ENCODE data around the gene TRMT2B. TPM values are rescaled to one million over a fixed set of nuclear protein-coding genes. Genes with fewer than 3 reads are reported as not detected.
A peak's percentile ranks its signal among the peaks of the same experiment; 100 is the strongest.
"Not testable (repeated sequence)": the region's sequence is repeated elsewhere in the genome, so short reads cannot be mapped to it uniquely, and the experiment has no call there.

TRMT2B gene
- total RNA-seq, 2 experiments from 2014 or later = 20.2 to 22.2 TPM

DNA sequence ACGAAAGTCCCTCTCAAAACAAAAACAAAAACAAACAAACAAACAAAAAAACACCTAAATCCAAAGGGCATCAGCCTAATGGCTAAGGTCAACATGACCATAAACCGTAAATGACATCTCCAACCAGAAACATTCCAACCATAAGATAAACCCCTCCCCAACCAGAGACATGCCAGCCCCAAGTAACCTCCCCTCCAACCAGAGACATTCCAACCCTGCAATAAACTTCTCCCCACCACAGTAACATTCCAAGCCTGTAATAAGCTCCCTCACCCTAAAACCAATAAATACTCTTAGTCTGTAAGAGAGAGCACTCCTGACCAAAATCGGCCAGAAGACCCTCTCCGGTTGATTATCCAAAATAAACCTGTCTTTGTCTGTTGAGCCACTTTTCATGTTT lies 4.6 kb upstream of the TRMT2B start:
- H3K27ac Mint-ChIP-seq; H3K36me3 Mint-ChIP-seq (ENCODE audit: low read depth); H3K9me3 Mint-ChIP-seq; H3K4me3 Mint-ChIP-seq; intact Hi-C loops (cut with micrococcal nuclease); CTCF ChIA-PET; DNase-seq; H3K27me3 Mint-ChIP-seq (ENCODE audit: low read depth): not testable (repeated sequence)
- H3K4me1 Mint-ChIP-seq (ENCODE audit: low read depth) = peaks cover 11% of the 10 kb centered on the region

DNA sequence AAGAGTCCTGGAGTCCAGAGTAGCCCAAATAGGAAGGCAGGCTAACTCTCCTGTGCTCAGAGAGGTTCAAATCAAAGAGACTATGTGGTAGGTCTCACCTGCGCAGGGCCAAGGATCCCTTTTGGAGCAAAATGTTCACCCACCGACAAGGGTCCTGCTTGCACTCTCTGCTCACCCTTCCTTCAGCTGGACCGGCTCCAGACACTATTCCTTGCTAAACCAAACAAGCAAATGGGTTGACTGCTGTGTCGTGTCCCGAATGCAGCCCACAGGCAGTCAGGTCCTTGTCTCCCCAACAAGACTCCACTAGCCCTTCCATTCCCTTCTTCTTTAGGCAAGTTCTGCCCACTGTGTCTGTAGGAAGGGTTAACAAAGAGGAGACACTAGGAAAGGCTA lies 760 bp downstream of the TRMT2B start:
- Mint-ChIP-seq H3K9me3 (no peaks in the 10 kb centered on the region), H3K4me3 (peak overlapping the region; percentile 85), H3K4me1 (ENCODE audit: low read depth) (peaks cover 21% of the 10 kb centered on the region), H3K27ac (peak overlapping the region; percentile 95), H3K27me3 (ENCODE audit: low read depth) (no peaks in the 10 kb centered on the region), H3K36me3 (ENCODE audit: low read depth) (peaks cover 11% of the 10 kb centered on the region)
- intact Hi-C loops (cut with micrococcal nuclease) = loop anchor here (1.0 to 5.0 kb wide), 4 partner anchors 122 to 1106 kb away; partner anchors contain the start of genes BEX5, GLA, HNRNPH2 and RPL36A
- CTCF ChIA-PET = no interaction called here
- no peak for DNase-seq

DNA sequence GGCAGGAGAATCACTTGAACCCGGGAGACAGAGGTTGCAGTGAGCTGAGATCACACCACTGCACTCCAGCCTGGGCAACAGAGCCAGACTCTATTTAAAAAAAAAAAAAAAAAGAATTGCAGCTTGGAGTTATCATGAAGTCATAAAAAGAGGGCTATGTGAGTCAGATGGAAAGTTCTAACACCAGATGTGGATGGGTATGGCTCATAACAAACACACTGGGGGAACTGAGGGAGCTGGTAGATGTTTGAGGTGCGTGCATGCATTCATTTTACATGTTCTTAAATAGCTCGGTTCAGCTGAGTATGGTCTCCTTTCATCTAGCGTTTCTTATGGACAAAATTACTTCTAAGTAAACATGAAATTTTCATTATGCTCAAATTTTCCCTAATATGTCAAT lies 11.7 kb downstream of the TRMT2B start:
- H3K36me3 Mint-ChIP-seq (ENCODE audit: low read depth) = peaks cover 17% of the 10 kb centered on the region
- peak; percentile 5 for DNase-seq
- peaks cover 8% of the 10 kb centered on the region for H3K4me1 Mint-ChIP-seq (ENCODE audit: low read depth)

DNA sequence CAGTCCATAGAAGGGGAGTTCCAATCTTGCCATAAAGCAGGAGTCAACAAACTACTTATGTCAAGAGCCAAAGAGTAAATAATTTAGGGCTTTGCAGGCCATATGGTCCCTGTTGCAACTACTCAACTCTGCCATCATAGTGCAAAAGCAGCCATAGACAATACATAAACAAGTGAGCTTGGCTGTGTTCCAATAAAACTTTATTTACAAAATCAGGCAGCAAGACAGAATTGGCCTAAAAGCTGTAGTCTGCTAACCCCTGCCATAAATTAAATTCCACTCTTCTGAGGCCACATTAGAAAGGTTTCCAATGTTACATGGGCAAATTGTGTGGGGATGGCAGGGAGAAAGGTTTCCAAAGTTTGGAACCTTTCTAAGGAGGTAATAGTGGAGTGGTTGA lies 14.7 kb downstream of the TRMT2B start:
- H3K9me3 Mint-ChIP-seq = no peaks in the 10 kb centered on the region
- H3K27me3 Mint-ChIP-seq (ENCODE audit: low read depth) = no peaks in the 10 kb centered on the region
- intact Hi-C loops (cut with micrococcal nuclease) = no loop called here
- H3K36me3 Mint-ChIP-seq (ENCODE audit: low read depth) = peaks cover 12% of the 10 kb centered on the region
- DNase-seq = no peak
- peaks cover 5% of the 10 kb centered on the region for H3K4me1 Mint-ChIP-seq (ENCODE audit: low read depth)
- no peak overlapping the region for H3K27ac Mint-ChIP-seq
- H3K4me3 Mint-ChIP-seq = no peak overlapping the region
- CTCF ChIA-PET = interaction anchor here (0.6 kb wide), 1 partner anchor 199 kb away, joined by 4 read pairs; no protein-coding TSS in a partner anchor

More for the DNA sequence above, 11.7 kb downstream of the TRMT2B start:
- H3K27me3 Mint-ChIP-seq (ENCODE audit: low read depth) = no peaks in the 10 kb centered on the region
- no peaks in the 10 kb centered on the region for H3K9me3 Mint-ChIP-seq
- intact Hi-C loops (cut with micrococcal nuclease) = no loop called here
- no peak overlapping the region for H3K27ac Mint-ChIP-seq
- CTCF ChIA-PET = no interaction called here
- no peak overlapping the region for H3K4me3 Mint-ChIP-seq

DNA sequence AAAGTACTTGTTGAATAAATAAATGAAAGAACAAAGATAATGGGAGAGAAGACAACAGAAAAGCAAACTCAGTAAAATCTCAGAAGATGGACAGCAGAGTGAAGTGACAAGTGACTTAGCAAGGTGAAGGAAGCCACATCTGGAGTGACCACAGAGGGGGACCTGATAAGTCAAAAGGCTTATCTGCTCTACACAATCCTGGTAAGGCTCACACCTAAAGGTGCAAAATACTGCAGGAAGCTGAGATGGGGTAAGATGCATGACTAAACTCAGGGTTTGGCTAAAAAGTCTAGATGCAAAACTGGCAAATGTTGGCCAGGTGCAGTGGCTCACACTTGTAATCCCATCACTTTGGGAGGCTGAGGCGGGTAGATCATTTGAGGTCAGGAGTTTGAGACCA lies 22.2 kb downstream of the TRMT2B start:
- H3K9me3 Mint-ChIP-seq = no peaks in the 10 kb centered on the region
- H3K27me3 Mint-ChIP-seq (ENCODE audit: low read depth) = no peaks in the 10 kb centered on the region
- peaks cover 28% of the 10 kb centered on the region for H3K36me3 Mint-ChIP-seq (ENCODE audit: low read depth)
- H3K4me1 Mint-ChIP-seq (ENCODE audit: low read depth) = peaks cover 9% of the 10 kb centered on the region
- no peak for DNase-seq
- H3K4me3 Mint-ChIP-seq = no peak overlapping the region
- intact Hi-C loops (cut with micrococcal nuclease) = no loop called here
- H3K27ac Mint-ChIP-seq = no peak overlapping the region
- CTCF ChIA-PET = no interaction called here

GRCh38 chrX:101028562-101028961 lies 23.3 kb downstream of the TRMT2B start:
- Mint-ChIP-seq H3K9me3 (no peaks in the 10 kb centered on the region), H3K27me3 (ENCODE audit: low read depth) (no peaks in the 10 kb centered on the region), H3K4me3 (no peak overlapping the region), H3K27ac (no peak overlapping the region), H3K36me3 (ENCODE audit: low read depth) (peaks cover 28% of the 10 kb centered on the region), H3K4me1 (ENCODE audit: low read depth) (peaks cover 9% of the 10 kb centered on the region)
- CTCF ChIA-PET = no interaction called here
- no peak for DNase-seq
- intact Hi-C loops (cut with micrococcal nuclease) = no loop called here

DNA sequence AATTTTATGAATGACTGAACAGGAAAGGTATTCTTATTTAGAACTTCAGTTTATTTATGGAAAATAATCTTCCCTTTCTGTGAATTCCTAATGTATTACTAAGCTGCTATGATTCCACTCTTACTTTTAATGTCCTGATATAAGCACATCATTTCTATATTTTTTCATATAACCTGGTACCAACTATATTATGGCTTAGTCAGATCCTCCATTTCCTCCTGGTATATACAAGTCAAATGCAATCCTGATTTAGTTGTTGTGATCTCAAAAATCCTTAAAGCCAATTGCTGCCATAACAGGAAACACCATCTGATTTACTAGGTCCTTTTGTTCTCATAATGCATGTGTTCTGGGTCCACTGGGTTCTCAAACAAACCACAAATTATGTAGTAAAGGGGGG lies 26.8 kb downstream of the TRMT2B start:
- Mint-ChIP-seq H3K4me1 (ENCODE audit: low read depth) (peaks cover 9% of the 10 kb centered on the region), H3K4me3 (no peak overlapping the region), H3K27ac (no peak overlapping the region), H3K9me3 (no peaks in the 10 kb centered on the region), H3K27me3 (ENCODE audit: low read depth) (no peaks in the 10 kb centered on the region), H3K36me3 (ENCODE audit: low read depth) (peaks cover 33% of the 10 kb centered on the region)
- no peak for DNase-seq
- intact Hi-C loops (cut with micrococcal nuclease) = no loop called here
- CTCF ChIA-PET = interaction anchor here (0.6 kb wide), 1 partner anchor 143 kb away, joined by 7 read pairs; no protein-coding TSS in a partner anchor

GRCh38 chrX:101022020-101022419 lies 29.9 kb downstream of the TRMT2B start:
- CTCF ChIA-PET = interaction anchor here (0.6 to 1.4 kb wide), 2 partner anchors 28 to 191 kb away, joined by 3 read pairs; no protein-coding TSS in a partner anchor
- H3K4me3 Mint-ChIP-seq = no peak overlapping the region
- H3K4me1 Mint-ChIP-seq (ENCODE audit: low read depth) = peaks cover 3% of the 10 kb centered on the region
- intact Hi-C loops (cut with micrococcal nuclease) = no loop called here
- DNase-seq = no peak
- H3K27me3 Mint-ChIP-seq (ENCODE audit: low read depth) = no peaks in the 10 kb centered on the region
- no peak overlapping the region for H3K27ac Mint-ChIP-seq
- peaks cover 18% of the 10 kb centered on the region for H3K36me3 Mint-ChIP-seq (ENCODE audit: low read depth)
- H3K9me3 Mint-ChIP-seq = no peaks in the 10 kb centered on the region

DNA sequence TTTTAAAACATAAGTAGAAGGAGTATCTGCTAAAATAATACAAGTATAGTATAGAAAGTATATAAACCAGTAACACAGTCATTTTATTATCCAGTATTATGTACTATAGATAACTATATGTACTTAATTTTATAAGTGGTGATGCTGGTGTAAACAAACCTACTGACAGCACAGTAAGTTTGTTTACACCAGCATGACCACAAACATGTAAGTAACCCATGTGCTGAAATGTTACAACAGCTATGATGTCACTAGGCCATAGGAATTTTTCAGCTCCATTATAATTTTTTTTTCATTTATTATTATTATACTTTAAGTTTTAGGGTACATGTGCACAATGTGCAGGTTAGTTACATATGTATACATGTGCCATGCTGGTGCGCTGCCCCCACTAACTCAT lies 39.9 kb downstream of the TRMT2B start:
- peaks cover 15% of the 10 kb centered on the region for H3K36me3 Mint-ChIP-seq (ENCODE audit: low read depth)
- H3K27ac Mint-ChIP-seq; DNase-seq; intact Hi-C loops (cut with micrococcal nuclease); CTCF ChIA-PET; H3K9me3 Mint-ChIP-seq; H3K27me3 Mint-ChIP-seq (ENCODE audit: low read depth); H3K4me1 Mint-ChIP-seq (ENCODE audit: low read depth); H3K4me3 Mint-ChIP-seq: not testable (repeated sequence)

GRCh38 chrX:101009090-101009489 lies 42.8 kb downstream of the TRMT2B start:
- no peak overlapping the region for H3K27ac Mint-ChIP-seq
- H3K4me3 Mint-ChIP-seq = no peak overlapping the region
- no peaks in the 10 kb centered on the region for H3K27me3 Mint-ChIP-seq (ENCODE audit: low read depth)
- no peaks in the 10 kb centered on the region for H3K9me3 Mint-ChIP-seq
- peaks cover 6% of the 10 kb centered on the region for H3K36me3 Mint-ChIP-seq (ENCODE audit: low read depth)
- intact Hi-C loops (cut with micrococcal nuclease) = no loop called here
- DNase-seq = no peak
- CTCF ChIA-PET = no interaction called here
- no peaks in the 10 kb centered on the region for H3K4me1 Mint-ChIP-seq (ENCODE audit: low read depth)

DNA sequence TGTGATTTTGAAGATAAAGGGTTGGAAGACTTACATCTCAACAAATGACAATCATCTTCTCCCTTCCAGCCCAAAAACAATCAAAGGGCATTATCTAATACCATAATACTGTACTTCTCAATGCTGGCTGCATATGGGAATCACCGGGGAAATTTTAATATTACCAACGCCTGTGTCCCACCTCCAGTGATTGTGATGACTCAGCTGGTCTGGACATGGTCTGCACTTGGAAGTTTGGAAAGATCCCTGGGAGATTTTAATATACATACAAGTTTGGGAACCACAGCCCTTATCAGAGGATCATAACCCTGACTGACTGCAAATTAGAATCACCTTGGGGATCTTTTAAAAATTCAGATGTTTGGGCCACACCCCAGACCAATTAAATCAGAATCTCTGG lies 52.5 kb downstream of the TRMT2B start:
- DNase-seq = no peak
- H3K4me1 Mint-ChIP-seq (ENCODE audit: low read depth) = peaks cover 12% of the 10 kb centered on the region
- no peak overlapping the region for H3K27ac Mint-ChIP-seq
- CTCF ChIA-PET = interaction anchor here (0.6 kb wide), 2 partner anchors 70 to 129 kb away, joined by 3 to 4 read pairs; partner anchors contain the start of gene XKRX
- intact Hi-C loops (cut with micrococcal nuclease) = no loop called here
- no peak overlapping the region for H3K4me3 Mint-ChIP-seq
- H3K36me3 Mint-ChIP-seq (ENCODE audit: low read depth) = no peaks in the 10 kb centered on the region
- no peaks in the 10 kb centered on the region for H3K9me3 Mint-ChIP-seq
- no peaks in the 10 kb centered on the region for H3K27me3 Mint-ChIP-seq (ENCODE audit: low read depth)

DNA sequence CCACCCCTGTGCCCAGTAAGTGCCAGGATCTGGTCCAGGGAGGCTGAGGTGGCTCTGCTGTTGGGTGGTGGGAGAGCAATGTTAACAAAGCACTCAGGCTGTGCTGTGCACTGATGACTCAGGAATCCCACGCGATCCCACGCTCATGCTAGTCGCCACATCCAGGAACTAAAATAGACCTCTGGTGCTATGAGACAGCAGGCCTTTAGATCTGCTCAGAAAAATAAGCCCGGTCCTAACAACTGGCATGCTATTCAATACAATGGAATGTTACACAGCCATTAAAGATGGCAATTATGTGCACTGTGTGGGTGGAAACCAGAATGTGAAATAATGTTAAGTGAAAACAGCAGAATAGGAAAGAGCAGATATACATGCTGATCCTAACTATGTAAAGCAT lies 56.4 kb downstream of the TRMT2B start:
- H3K27ac Mint-ChIP-seq = peak overlapping the region; percentile 68
- CTCF ChIA-PET = no interaction called here
- H3K27me3 Mint-ChIP-seq (ENCODE audit: low read depth) = no peaks in the 10 kb centered on the region
- no peaks in the 10 kb centered on the region for H3K9me3 Mint-ChIP-seq
- peak; percentile 19 for DNase-seq
- no peak overlapping the region for H3K4me3 Mint-ChIP-seq
- peaks cover 17% of the 10 kb centered on the region for H3K4me1 Mint-ChIP-seq (ENCODE audit: low read depth)
- peaks cover 4% of the 10 kb centered on the region for H3K36me3 Mint-ChIP-seq (ENCODE audit: low read depth)
- intact Hi-C loops (cut with micrococcal nuclease) = no loop called here

GRCh38 chrX:100994352-100995281 lies 57.3 kb downstream of the TRMT2B start:
- Mint-ChIP-seq H3K4me1 (ENCODE audit: low read depth) (peaks cover 17% of the 10 kb centered on the region), H3K36me3 (ENCODE audit: low read depth) (peaks cover 4% of the 10 kb centered on the region), H3K4me3 (no peak overlapping the region), H3K27me3 (ENCODE audit: low read depth) (no peaks in the 10 kb centered on the region), H3K27ac (peak overlapping the region; percentile 68), H3K9me3 (no peaks in the 10 kb centered on the region)
- CTCF ChIA-PET = interaction anchor here (1.0 kb wide), 1 partner anchor 27 kb away, joined by 3 read pairs; no protein-coding TSS in a partner anchor
- intact Hi-C loops (cut with micrococcal nuclease) = loop anchor here (1.0 to 5.0 kb wide), 4 partner anchors 58 to 165 kb away; partner anchors contain the start of genes TRMT2B and XKRX
- DNase-seq = peak; percentile 24
